Heart left ventricle (tissue), 13 donors: ENCODE results near the gene PDCD1.

Experiments used
- CTCF ChIP-seq, 12 donors: fragments of 200-600 bp; sonication (generic) in 4 of 12; IDR thresholded peaks; one replicate each; pipeline versions ENCODE4 v1.5.0 to v1.8.0; 2018 to 2022; ENCODE audit warnings: antibody characterized with exemption in 12 of 12, mild to moderate bottlenecking in 5 of 12
- POLR2A ChIP-seq, 2 donors: fragments of 450-650 bp; IDR thresholded peaks; one replicate each; pipeline ENCODE4 v1.6.1; 2017; ENCODE audit warnings: antibody characterized with exemption in 2 of 2, mild to moderate bottlenecking in 2 of 2, moderate library complexity in 2 of 2
- donor health status: ischemic (EF 13 %, LVEDD 7.1; RV severe dilation, severe dysfunction).
- donor health status: DM: no; HTN: yes; CAD: no.
- donor health status: DM: no; HTN: no; CAD: no.
- donor health status: ischemic (EF 25% LVEDD 6.9; RV normal size, moderate dysfunction).
- donor health status: ischemic (EF 25% LVEDD 5.7; RV mildly dilated, moderate dysfunction).
- donor health status: ischemic (EF 35%, LVEDD 5.7; RV mildly dilated, moderate dysfunction).
- donor health status: nonischemic (EF 11% LVEDD 7.7; RV severe dilation, severe dysfunction).
- donor health status: DM: yes; HTN: yes; CAD: no.
- donor health status: PGD.
- donor health status: ischemic (EF 29% LVEDD 5.4; RV normal size, mild dysfunction).
- donor health status: nonischemic (EF 23%, LVEDD 6.1; RV moderate dilation, normal function).

- TF ChIP-seq POLR2A (IDR thresholded peaks at IDR 0.05), result no peak
- no peak for TF ChIP-seq CTCF (IDR thresholded peaks at IDR 0.05)
Observed at GRCh38 chr2:241827394-241827793, 31.3 kb downstream of the PDCD1 start.
